ENCODE measurements around the gene DIDO1.

DNA sequence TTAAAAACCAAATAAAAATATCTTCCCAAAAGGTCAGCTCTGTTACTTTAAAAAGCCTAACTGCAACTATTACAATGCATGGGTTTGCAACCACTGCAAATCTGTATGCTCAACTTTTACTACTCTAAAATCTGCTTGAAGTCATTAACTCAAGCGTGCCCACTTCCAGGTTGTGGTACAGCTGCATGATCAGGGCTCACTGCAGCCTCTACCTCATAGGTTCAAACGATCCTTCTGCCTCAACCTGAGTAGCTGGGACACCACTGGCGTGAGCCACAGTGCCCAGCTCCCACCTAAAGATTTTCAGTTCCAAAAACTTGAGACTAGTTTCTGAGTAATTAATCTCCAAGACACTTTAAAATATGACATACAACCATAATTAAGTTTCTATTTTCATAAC is 8.2 kb downstream of the DIDO1 start:
- TF ChIP-seq CTCF (IDR thresholded peaks at IDR 0.05) (no peak), POLR2A (IDR thresholded peaks at IDR 0.05) (no peak)
